ENCODE data around the gene MANBA.

MANBA gene

GRCh38 chr4:102586002-102586643 is 174.6 kb downstream of the MANBA start:
- no peak for DNase-seq

- no peak for DNase-seq
These were observed 175.4 kb downstream of the MANBA start for GRCh38 chr4:102585329-102585728.

- DNase-seq = no peak
These were observed 176.7 kb downstream of the MANBA start for GRCh38 chr4:102584091-102584490.

Measured in NCI-H524 (cell line).